ENCODE measurements around the gene OCLN. TPM values are rescaled to one million over a fixed set of nuclear protein-coding genes. Genes with fewer than 3 reads are reported as not detected.

OCLN gene
- polyA plus RNA-seq, 2 of the 4 experiments (the other 2 are of a cell fraction), result 10.7 to 54.1 TPM

DNA sequence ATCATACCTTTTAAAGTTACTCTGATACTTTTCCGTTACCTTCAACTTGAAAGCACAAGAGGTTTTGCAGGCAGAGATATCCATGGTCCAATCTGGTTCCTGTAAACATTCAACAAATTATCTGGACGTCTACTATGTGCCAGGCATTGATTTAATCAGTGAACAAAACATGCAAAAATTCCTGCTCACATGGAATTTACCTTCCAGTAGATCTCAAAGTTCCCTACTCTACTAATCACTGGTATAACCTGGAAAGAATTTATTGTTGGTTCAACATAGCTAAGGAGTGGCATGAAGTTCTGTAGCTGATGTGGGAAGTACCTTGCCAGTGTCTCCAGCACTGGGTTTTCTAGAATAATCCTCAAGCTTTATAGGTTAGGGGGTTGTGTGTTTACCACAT lies 9.8 kb downstream of the OCLN start:
- ATAC-seq, result peak; percentile 50 to 52; a peak in 5 of 6 replicates

DNA sequence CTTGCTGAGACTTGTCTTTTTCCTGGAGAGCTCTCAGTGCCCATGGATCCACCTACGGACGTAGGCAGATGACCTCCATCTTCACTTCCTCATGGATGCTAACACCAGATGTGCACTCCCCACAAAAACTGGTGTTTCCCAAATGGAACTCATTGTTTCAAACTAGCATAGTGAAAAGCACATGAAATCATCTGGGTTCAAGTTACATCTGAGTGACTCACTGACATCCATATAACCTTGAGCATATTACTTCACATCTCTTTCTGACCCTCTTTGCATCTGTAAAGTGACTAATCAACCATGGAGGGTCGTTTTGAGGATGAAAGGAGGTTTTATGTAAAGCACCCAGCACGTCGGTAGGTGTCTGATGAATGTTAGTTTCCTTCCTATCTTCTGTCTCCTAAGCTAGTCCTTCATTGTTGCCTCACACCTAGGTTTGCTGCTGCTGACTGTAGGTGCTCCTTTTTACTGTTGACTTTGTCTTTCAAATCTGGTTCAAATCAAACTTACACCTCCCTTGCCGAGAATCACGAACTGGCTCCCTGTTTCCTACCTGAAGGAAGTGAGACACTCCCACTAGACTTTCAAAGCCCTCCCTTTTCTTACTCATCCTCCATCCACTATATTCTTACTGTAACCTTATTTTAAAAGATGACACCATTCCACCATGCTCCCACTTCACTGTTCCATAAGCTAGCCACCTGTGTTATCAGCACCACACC lies 10.3 kb downstream of the OCLN start:
- ATAC-seq (peak; percentile 12 to 32; a peak in 4 of 6 replicates), DNase-seq (ENCODE audit: low read depth in 1 of 2, low spot score in 1 of 2) (no peak), FAIRE-seq (no peak)
- peak overlapping the region; percentile 67 to 80 for H3K27ac ChIP-seq
- ChIA-PET CTCF (interaction anchor here (1.3 to 3.5 kb wide), 2 partner anchors 9 to 14 kb away, joined by 3 to 15 read pairs; no protein-coding TSS in a partner anchor), POLR2A (no interaction called here)
- WGBS (ENCODE audit: missing lambda C conversion rate), result 70% methylated on average over 7 of the region's 7 CpGs
- peaks cover 50% of the 10 kb centered on the region for H3K4me1 ChIP-seq
- H3K4me3 ChIP-seq, result no peak overlapping the region
- TF ChIP-seq, protein P1, sequence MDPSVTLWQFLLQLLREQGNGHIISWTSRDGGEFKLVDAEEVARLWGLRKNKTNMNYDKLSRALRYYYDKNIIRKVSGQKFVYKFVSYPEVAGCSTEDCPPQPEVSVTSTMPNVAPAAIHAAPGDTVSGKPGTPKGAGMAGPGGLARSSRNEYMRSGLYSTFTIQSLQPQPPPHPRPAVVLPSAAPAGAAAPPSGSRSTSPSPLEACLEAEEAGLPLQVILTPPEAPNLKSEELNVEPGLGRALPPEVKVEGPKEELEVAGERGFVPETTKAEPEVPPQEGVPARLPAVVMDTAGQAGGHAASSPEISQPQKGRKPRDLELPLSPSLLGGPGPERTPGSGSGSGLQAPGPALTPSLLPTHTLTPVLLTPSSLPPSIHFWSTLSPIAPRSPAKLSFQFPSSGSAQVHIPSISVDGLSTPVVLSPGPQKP (IDR thresholded peaks at IDR 0.05; ENCODE audit: low read depth, low read length), result no peak
- TF ChIP-seq FOSL2 (IDR thresholded peaks at IDR 0.05) (no peak), FOSL2 (CRISPR knock-in tag; IDR thresholded peaks at IDR 0.05) (peak; percentile 50; the same call in 1 of the 2 replicates), CEBPB (IDR thresholded peaks at IDR 0.05) (peak in 1 of 2 experiments; percentile 9; a peak in 1 of 4 replicates)
- no peaks in the 10 kb centered on the region for H3K9me3 ChIP-seq
- peak overlapping the region; percentile 54 for H3K4me2 ChIP-seq

More for the DNA sequence above, 9.8 kb downstream of the OCLN start:
- POLR2A ChIA-PET, result interaction anchor here (0.7 kb wide), 1 partner anchor 9 kb away, joined by 3 read pairs; no protein-coding TSS in a partner anchor
- Histone ChIP-seq H3K9me3 (no peaks in the 10 kb centered on the region), H3K4me3 (no peak overlapping the region), H3K4me2 (peak overlapping the region; percentile 54), H3K4me1 (peaks cover 51% of the 10 kb centered on the region), H3K27ac (peak overlapping the region; percentile 67 to 80)
- no peak for DNase-seq (ENCODE audit: low read depth in 1 of 2, low spot score in 1 of 2)
- TF ChIP-seq, protein P2, sequence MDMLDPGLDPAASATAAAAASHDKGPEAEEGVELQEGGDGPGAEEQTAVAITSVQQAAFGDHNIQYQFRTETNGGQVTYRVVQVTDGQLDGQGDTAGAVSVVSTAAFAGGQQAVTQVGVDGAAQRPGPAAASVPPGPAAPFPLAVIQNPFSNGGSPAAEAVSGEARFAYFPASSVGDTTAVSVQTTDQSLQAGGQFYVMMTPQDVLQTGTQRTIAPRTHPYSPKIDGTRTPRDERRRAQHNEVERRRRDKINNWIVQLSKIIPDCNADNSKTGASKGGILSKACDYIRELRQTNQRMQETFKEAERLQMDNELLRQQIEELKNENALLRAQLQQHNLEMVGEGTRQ (IDR thresholded peaks at IDR 0.05), result no peak
- no peak for TF ChIP-seq MAZ (IDR thresholded peaks at IDR 0.05; ENCODE audit: borderline replicate concordance, low read depth, low read length)
- no peak for TF ChIP-seq CBX8 (IDR thresholded peaks at IDR 0.05)
- TF ChIP-seq, protein P1 (IDR thresholded peaks at IDR 0.05; ENCODE audit: low read depth, low read length), result no peak
- no peak for TF ChIP-seq HDAC2 (IDR thresholded peaks at IDR 0.05)
- TF ChIP-seq, protein P3, sequence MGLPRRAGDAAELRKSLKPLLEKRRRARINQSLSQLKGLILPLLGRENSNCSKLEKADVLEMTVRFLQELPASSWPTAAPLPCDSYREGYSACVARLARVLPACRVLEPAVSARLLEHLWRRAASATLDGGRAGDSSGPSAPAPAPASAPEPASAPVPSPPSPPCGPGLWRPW (IDR thresholded peaks at IDR 0.05), result no peak
- TF ChIP-seq RARB (CRISPR knock-in tag; IDR thresholded peaks at IDR 0.05), result no peak
- TF ChIP-seq PHF8 (IDR thresholded peaks at IDR 0.05; ENCODE audit: borderline replicate concordance, low read depth), result no peak
- no peak for TF ChIP-seq CBX2 (IDR thresholded peaks at IDR 0.05; ENCODE audit: borderline replicate concordance, low read depth)
- TF ChIP-seq TP53 (CRISPR knock-in tag; IDR thresholded peaks at IDR 0.05), result no peak
- TF ChIP-seq KDM1A (IDR thresholded peaks at IDR 0.05; ENCODE audit: low read depth), result no peak
- TF ChIP-seq EHMT2 (IDR thresholded peaks at IDR 0.05; ENCODE audit: low read depth), result no peak
- no peak for TF ChIP-seq CEBPB (IDR thresholded peaks at IDR 0.05)
- no peak for TF ChIP-seq KDM5A (IDR thresholded peaks at IDR 0.05)
- TF ChIP-seq, protein P4, sequence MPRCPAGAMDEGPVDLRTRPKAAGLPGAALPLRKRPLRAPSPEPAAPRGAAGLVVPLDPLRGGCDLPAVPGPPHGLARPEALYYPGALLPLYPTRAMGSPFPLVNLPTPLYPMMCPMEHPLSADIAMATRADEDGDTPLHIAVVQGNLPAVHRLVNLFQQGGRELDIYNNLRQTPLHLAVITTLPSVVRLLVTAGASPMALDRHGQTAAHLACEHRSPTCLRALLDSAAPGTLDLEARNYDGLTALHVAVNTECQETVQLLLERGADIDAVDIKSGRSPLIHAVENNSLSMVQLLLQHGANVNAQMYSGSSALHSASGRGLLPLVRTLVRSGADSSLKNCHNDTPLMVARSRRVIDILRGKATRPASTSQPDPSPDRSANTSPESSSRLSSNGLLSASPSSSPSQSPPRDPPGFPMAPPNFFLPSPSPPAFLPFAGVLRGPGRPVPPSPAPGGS (IDR thresholded peaks at IDR 0.05), result no peak
- TF ChIP-seq HOXB13 (CRISPR knock-in tag; IDR thresholded peaks at IDR 0.05; ENCODE audit: low read depth), result no peak
- no peak for TF ChIP-seq MAFK (IDR thresholded peaks at IDR 0.05; ENCODE audit: partially characterized antibody)
- TF ChIP-seq ZNF302 (CRISPR knock-in tag; IDR thresholded peaks at IDR 0.05), result no peak
- TF ChIP-seq, protein P5, sequence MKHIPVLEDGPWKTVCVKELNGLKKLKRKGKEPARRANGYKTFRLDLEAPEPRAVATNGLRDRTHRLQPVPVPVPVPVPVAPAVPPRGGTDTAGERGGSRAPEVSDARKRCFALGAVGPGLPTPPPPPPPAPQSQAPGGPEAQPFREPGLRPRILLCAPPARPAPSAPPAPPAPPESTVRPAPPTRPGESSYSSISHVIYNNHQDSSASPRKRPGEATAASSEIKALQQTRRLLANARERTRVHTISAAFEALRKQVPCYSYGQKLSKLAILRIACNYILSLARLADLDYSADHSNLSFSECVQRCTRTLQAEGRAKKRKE (CRISPR knock-in tag; IDR thresholded peaks at IDR 0.05; ENCODE audit: low read depth), result no peak
- TF ChIP-seq CHD2 (IDR thresholded peaks at IDR 0.05; ENCODE audit: low read length, partially characterized antibody), result no peak
- WGBS (ENCODE audit: missing lambda C conversion rate), result 30% methylated on average over 2 of the region's 2 CpGs
- no peak for FAIRE-seq
- CTCF ChIA-PET, result interaction anchor here (3.5 kb wide), 1 partner anchor 10 kb away, joined by 15 read pairs; no protein-coding TSS in a partner anchor
